ENCODE results near the gene CHST11. TPM values are rescaled to one million over a fixed set of nuclear protein-coding genes. Genes with fewer than 3 reads are reported as not detected.

CHST11 gene
- total and polyA plus RNA-seq, 8 donors = 11.1 to 56.9 (median 14.8) TPM

- no peaks in the 10 kb centered on the region for H3K27me3 ChIP-seq
- H3K9me3 ChIP-seq = no peaks in the 10 kb centered on the region
- H3K27ac ChIP-seq = peak overlapping the region; percentile 83 to 90
- ATAC-seq (peak; percentile 63), DNase-seq (peak; percentile 62 to 80 (median 72))
- H3K4me3 ChIP-seq = peak overlapping the region; percentile 83 to 100
- H3K36me3 ChIP-seq = no peaks in the 10 kb centered on the region
- intact Hi-C loops (cut with DNase I) = no loop called here
- peak in 1 of 2 donors; percentile 16 for TF ChIP-seq CTCF (IDR thresholded peaks at IDR 0.05)
- peaks cover 0 to 47% of the 10 kb centered on the region in 2 donors for H3K4me1 ChIP-seq
These were observed 400 bp downstream of the CHST11 start for GRCh38 chr12:104456950-104457745.

- ATAC-seq (peak; percentile 36), DNase-seq (peak in 2 of 4 donors; percentile 45 to 90)
- Histone ChIP-seq H3K4me3 (peak overlapping the region; percentile 83 to 100), H3K27me3 (no peaks in the 10 kb centered on the region), H3K36me3 (no peaks in the 10 kb centered on the region), H3K27ac (peak overlapping the region; percentile 83 to 90), H3K9me3 (no peaks in the 10 kb centered on the region), H3K4me1 (peaks cover 3 to 56% of the 10 kb centered on the region in 2 donors)
- intact Hi-C loops (cut with DNase I) = no loop called here
- no peak for TF ChIP-seq CTCF (IDR thresholded peaks at IDR 0.05)
These were observed 1.3 kb downstream of the CHST11 start for GRCh38 chr12:104457746-104458693.

GRCh38 chr12:104458694-104459367 lies 2.1 kb downstream of the CHST11 start:
- peak overlapping the region; percentile 83 to 90 for H3K27ac ChIP-seq
- H3K4me1 ChIP-seq = peaks cover 10 to 64% of the 10 kb centered on the region in 2 donors
- ATAC-seq = peak; percentile 15
- intact Hi-C loops (cut with DNase I) = no loop called here
- no peak for TF ChIP-seq CTCF (IDR thresholded peaks at IDR 0.05)
- no peaks in the 10 kb centered on the region for H3K36me3 ChIP-seq
- H3K9me3 ChIP-seq = no peaks in the 10 kb centered on the region
- DNase-seq = peak in 1 of 4 donors; percentile 17
- no peaks in the 10 kb centered on the region for H3K27me3 ChIP-seq
- H3K4me3 ChIP-seq = peak overlapping the region; percentile 83 to 100

GRCh38 chr12:104459368-104459909 lies 2.7 kb downstream of the CHST11 start:
- Histone ChIP-seq H3K4me1 (peaks cover 10 to 70% of the 10 kb centered on the region in 2 donors), H3K9me3 (no peaks in the 10 kb centered on the region), H3K27ac (peak overlapping the region; percentile 83 to 90), H3K4me3 (peak overlapping the region; percentile 83 to 100), H3K27me3 (no peaks in the 10 kb centered on the region), H3K36me3 (no peaks in the 10 kb centered on the region)
- no peak for TF ChIP-seq CTCF (IDR thresholded peaks at IDR 0.05)
- ATAC-seq = peak; percentile 12
- peak in 1 of 4 donors; percentile 47 for DNase-seq
- intact Hi-C loops (cut with DNase I) = no loop called here

Measured in left lung (tissue), 10 donors.